Measurements from ENCODE around the gene CADM1.

CADM1 gene

GRCh38 chr11:115123641-115124040, 380.6 kb downstream of the CADM1 start:
- no peak for DNase-seq (ENCODE audit: low read depth in 1 of 2, low spot score in 1 of 2)
- in situ Hi-C loops (cut with HindIII; ENCODE audit: low pct_unique_long_range_greater_than_20kb, low sequenced_read_pairs): no loop called here

GRCh38 chr11:115122274-115122673, 381.9 kb downstream of the CADM1 start:
- no peak for TF ChIP-seq JUND (IDR thresholded peaks at IDR 0.05; ENCODE audit: low read depth)
- in situ Hi-C loops (cut with HindIII; ENCODE audit: low pct_unique_long_range_greater_than_20kb, low sequenced_read_pairs): no loop called here
- DNase-seq (ENCODE audit: low read depth in 1 of 2, low spot score in 1 of 2): no peak

More at GRCh38 chr11:115123641-115124040, 380.6 kb downstream of the CADM1 start:
- TF ChIP-seq JUND (IDR thresholded peaks at IDR 0.05; ENCODE audit: low read depth): no peak
